Superior temporal gyrus (tissue), 1 donor: ENCODE results near the gene SIL1.
"Not testable (repeated sequence)": the region's sequence is repeated elsewhere in the genome, so short reads cannot be mapped to it uniquely, and the experiment has no call there.

ENCODE experiments used
- DNase-seq: peaks from one replicate; pipeline ENCODE4 v3.0.0-alpha.2; 2016; ENCODE audit errors: extremely low spot score

Gene SIL1

GRCh38 chr5:139068494-139069151, 129.5 kb downstream of the SIL1 start:
- no peak for DNase-seq

- DNase-seq: no peak
Observed at GRCh38 chr5:139068060-139068459, 130.1 kb downstream of the SIL1 start.

- no peak for DNase-seq
Observed at GRCh38 chr5:139065306-139065705, 132.9 kb downstream of the SIL1 start.

GRCh38 chr5:139064613-139065012, 133.6 kb downstream of the SIL1 start:
- DNase-seq: no peak

GRCh38 chr5:139063664-139064054, 134.5 kb downstream of the SIL1 start:
- no peak for DNase-seq

- DNase-seq: no peak
Observed at GRCh38 chr5:139062910-139063663, 135.1 kb downstream of the SIL1 start.

- DNase-seq: no peak
Observed at GRCh38 chr5:139061856-139062255, 136.3 kb downstream of the SIL1 start.

GRCh38 chr5:139061274-139061673, 136.9 kb downstream of the SIL1 start:
- DNase-seq: no peak

- no peak for DNase-seq
Observed at GRCh38 chr5:139058121-139058520, 140.0 kb downstream of the SIL1 start.

- DNase-seq: not testable (repeated sequence)
Observed at GRCh38 chr5:139057045-139057939, 140.9 kb downstream of the SIL1 start.

GRCh38 chr5:139052975-139053374, 145.2 kb downstream of the SIL1 start:
- no peak for DNase-seq

GRCh38 chr5:139051392-139051791, 146.8 kb downstream of the SIL1 start:
- no peak for DNase-seq

- no peak for DNase-seq
Observed at GRCh38 chr5:139050432-139050831, 147.7 kb downstream of the SIL1 start.

- DNase-seq: no peak
Observed at GRCh38 chr5:139049780-139050179, 148.4 kb downstream of the SIL1 start.

- DNase-seq: no peak
Observed at GRCh38 chr5:139046551-139046950, 151.6 kb downstream of the SIL1 start.

GRCh38 chr5:139043157-139043905, 154.8 kb downstream of the SIL1 start:
- DNase-seq: no peak

- no peak for DNase-seq
Observed at GRCh38 chr5:139040081-139040480, 158.1 kb downstream of the SIL1 start.

- DNase-seq: no peak
Observed at GRCh38 chr5:139038613-139039305, 159.4 kb downstream of the SIL1 start.

- no peak for DNase-seq
Observed at GRCh38 chr5:139037732-139038131, 160.4 kb downstream of the SIL1 start.

GRCh38 chr5:139036332-139036731, 161.8 kb downstream of the SIL1 start:
- DNase-seq: not testable (repeated sequence)

- no peak for DNase-seq
Observed at GRCh38 chr5:139027150-139027549, 171.0 kb downstream of the SIL1 start.
